Fibroblast of villous mesenchyme (primary cell): Measurements from ENCODE around the gene BROX. TPM values are rescaled to one million over a fixed set of nuclear protein-coding genes. Genes with fewer than 3 reads are reported as not detected.
"Not testable (repeated sequence)": the region's sequence is repeated elsewhere in the genome, so short reads cannot be mapped to it uniquely, and the experiment has no call there.

Source experiments
- DNase-seq: peaks from one replicate; pipeline ENCODE4 v3.0.0-alpha.2; 2010; ENCODE audit warnings: low read depth
- H3K4me3 ChIP-seq: 2 replicates; pipeline ENCODE4 v1.5.1; 2011; ENCODE audit warnings: low read depth, mild to moderate bottlenecking, low read length
- total RNA-seq: library from RNA; depleted of rRNA; stranded (reverse); fragments of >200 nt; gene quantifications from 2 replicates; pipeline ENCODE4 v1.2.3, GENCODE V29; 2012
- TF ChIP-seq, protein P1 (sequence below): IDR thresholded peaks from 2 replicates; pipeline ENCODE4 v1.5.1; 2012; ENCODE audit warnings: low read depth, mild to moderate bottlenecking, low read length; ENCODE audit not compliant: insufficient read depth

Gene BROX
- 72.2 and 92.0 TPM in 2 replicates for total RNA-seq

GRCh38 chr1:222712253-222713090 is at the start of gene BROX, which contains the start of gene AIDA:
Gene BROX (plus strand): TSS chr1:222712564. CDS start chr1:222715700, 3,136 bp downstream.
Gene AIDA (minus strand): TSS chr1:222712491. CDS start chr1:222712317, 174 bp downstream.
- DNase-seq, result peak; percentile 83
- TF ChIP-seq, protein P1, sequence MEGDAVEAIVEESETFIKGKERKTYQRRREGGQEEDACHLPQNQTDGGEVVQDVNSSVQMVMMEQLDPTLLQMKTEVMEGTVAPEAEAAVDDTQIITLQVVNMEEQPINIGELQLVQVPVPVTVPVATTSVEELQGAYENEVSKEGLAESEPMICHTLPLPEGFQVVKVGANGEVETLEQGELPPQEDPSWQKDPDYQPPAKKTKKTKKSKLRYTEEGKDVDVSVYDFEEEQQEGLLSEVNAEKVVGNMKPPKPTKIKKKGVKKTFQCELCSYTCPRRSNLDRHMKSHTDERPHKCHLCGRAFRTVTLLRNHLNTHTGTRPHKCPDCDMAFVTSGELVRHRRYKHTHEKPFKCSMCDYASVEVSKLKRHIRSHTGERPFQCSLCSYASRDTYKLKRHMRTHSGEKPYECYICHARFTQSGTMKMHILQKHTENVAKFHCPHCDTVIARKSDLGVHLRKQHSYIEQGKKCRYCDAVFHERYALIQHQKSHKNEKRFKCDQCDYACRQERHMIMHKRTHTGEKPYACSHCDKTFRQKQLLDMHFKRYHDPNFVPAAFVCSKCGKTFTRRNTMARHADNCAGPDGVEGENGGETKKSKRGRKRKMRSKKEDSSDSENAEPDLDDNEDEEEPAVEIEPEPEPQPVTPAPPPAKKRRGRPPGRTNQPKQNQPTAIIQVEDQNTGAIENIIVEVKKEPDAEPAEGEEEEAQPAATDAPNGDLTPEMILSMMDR, result no peak
- H3K4me3 ChIP-seq, result peak within 1 kb of the TSS; percentile 96

GRCh38 chr1:222663431-222663934 is 48.9 kb upstream of the BROX start:
- DNase-seq, result no peak
- no peak overlapping the region for H3K4me3 ChIP-seq
- TF ChIP-seq, protein P1, result no peak

- no peak overlapping the region for H3K4me3 ChIP-seq
- TF ChIP-seq, protein P1, result no peak
- DNase-seq, result peak; percentile 89
Observed at GRCh38 chr1:222665964-222666363, 46.4 kb upstream of the BROX start.

- H3K4me3 ChIP-seq, DNase-seq: not testable (repeated sequence)
Observed at GRCh38 chr1:222668184-222668583, 44.2 kb upstream of the BROX start.

- not testable (repeated sequence) for H3K4me3 ChIP-seq
Observed at GRCh38 chr1:222669107-222669506, 43.3 kb upstream of the BROX start.

DNA sequence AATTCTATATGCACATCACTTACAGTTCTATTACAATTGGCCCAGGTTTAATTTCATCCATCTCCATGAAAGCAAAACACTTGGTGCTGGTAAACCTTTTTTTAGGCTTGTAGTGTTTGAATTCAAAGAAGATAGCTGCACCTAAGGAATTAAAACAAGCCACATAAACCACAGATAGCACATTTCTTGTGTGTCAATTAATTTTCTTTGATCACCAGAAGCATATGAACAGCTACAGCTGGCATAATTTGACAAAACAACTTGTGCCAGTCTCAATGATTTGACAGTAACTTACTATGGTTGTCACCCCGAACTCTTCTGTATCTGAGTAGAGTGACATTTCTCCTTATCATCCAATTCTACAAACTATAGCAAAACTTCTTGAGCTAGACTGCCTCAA is 42.3 kb upstream of the BROX start:
- no peak for DNase-seq
- TF ChIP-seq, protein P1, result no peak
- H3K4me3 ChIP-seq, result no peak overlapping the region

More at GRCh38 chr1:222669107-222669506, 43.3 kb upstream of the BROX start:
- DNase-seq, result not testable (repeated sequence)

GRCh38 chr1:222680080-222680479 is 32.3 kb upstream of the BROX start:
- TF ChIP-seq, protein P1, result no peak
- DNase-seq, result no peak
- H3K4me3 ChIP-seq, result no peak overlapping the region
